Neural cell (in vitro differentiated cells): ENCODE results near the gene TXLNG. TPM values are rescaled to one million over a fixed set of nuclear protein-coding genes. Genes with fewer than 3 reads are reported as not detected.

ENCODE experiments used
- H2AFZ ChIP-seq: fragments of 200-600, 300-800 bp; sonication (generic), shearing (Covaris generic); 2 replicates; pipeline ENCODE4 v1.6.0; 2014; ENCODE audit warnings: low read depth, mild to moderate bottlenecking, antibody characterized with exemption, low read length, moderate library complexity
- H3F3A ChIP-seq: fragments of 200-600 bp; shearing (Covaris generic); 2 replicates; pipeline ENCODE4 v1.6.1; 2016; ENCODE audit warnings: mild to moderate bottlenecking, moderate library complexity, mixed read lengths, antibody characterized with exemption, low read length; ENCODE audit not compliant: insufficient read depth, poor library complexity, severe bottlenecking
- H3K27ac ChIP-seq: fragments of 200-600, 300-800 bp; sonication (generic), shearing (Covaris generic); 2 replicates; pipeline ENCODE4 v1.5.1; 2014; ENCODE audit warnings: mild to moderate bottlenecking, low read length, moderate library complexity
- H3K27me3 ChIP-seq: fragments of 300-800, 200-600 bp; sonication (generic), shearing (Covaris generic); 2 replicates; pipeline ENCODE4 v1.6.0; 2014; ENCODE audit warnings: mild to moderate bottlenecking, low read depth, low read length, moderate library complexity; ENCODE audit not compliant: insufficient read depth
- H3K36me3 ChIP-seq: fragments of 300-800, 200-600 bp; sonication (generic), shearing (Covaris generic); 2 replicates; pipeline ENCODE4 v1.5.1; 2014; ENCODE audit warnings: mild to moderate bottlenecking, antibody characterized with exemption, low read length, moderate library complexity; ENCODE audit not compliant: insufficient read depth
- H3K4me2 ChIP-seq: fragments of 300-800, 200-600 bp; sonication (generic), shearing (Covaris generic); 2 replicates; pipeline ENCODE4 v1.6.0; 2014; ENCODE audit warnings: mild to moderate bottlenecking, low read length
- H3K4me3 ChIP-seq: fragments of 300-800, 200-600 bp; sonication (generic), shearing (Covaris generic); 2 replicates; pipeline ENCODE4 v1.5.1; 2014; ENCODE audit warnings: mild to moderate bottlenecking, low read length, moderate library complexity
- H3K79me2 ChIP-seq: fragments of 200-600 bp; shearing (Covaris generic); replicated peaks from 2 replicates; pipeline ENCODE4 v1.6.0; 2014; ENCODE audit warnings: mild to moderate bottlenecking, low read length, moderate library complexity; ENCODE audit not compliant: insufficient read depth
- H3K9ac ChIP-seq: fragments of 300-800, 200-600 bp; sonication (generic), shearing (Covaris generic); 2 replicates; pipeline ENCODE4 v1.6.1; 2016; ENCODE audit warnings: mild to moderate bottlenecking, low read length, mixed read lengths
- H3K9me2 ChIP-seq: fragments of 200-600 bp; shearing (Covaris generic); 2 replicates; pipeline ENCODE4 v1.6.1; 2016; ENCODE audit warnings: mild to moderate bottlenecking, low read length, mixed read lengths; ENCODE audit not compliant: insufficient read depth
- H3K9me3 ChIP-seq: fragments of 200-600, 300-800 bp; sonication (generic), shearing (Covaris generic); 2 replicates; pipeline ENCODE4 v1.6.1; 2016; ENCODE audit warnings: mild to moderate bottlenecking, mixed run types, low read length, moderate library complexity, mixed read lengths
- H4K20me1 ChIP-seq: fragments of 200-600 bp; shearing (Covaris generic); 2 replicates; pipeline ENCODE4 v1.6.1; 2016; ENCODE audit warnings: mild to moderate bottlenecking, mixed run types; ENCODE audit not compliant: insufficient read depth
- CTCF ChIP-seq: fragments of 450-650 bp; IDR thresholded peaks from 2 replicates; pipeline ENCODE4 v1.5.1; 2014; ENCODE audit warnings: antibody characterized with exemption, mild to moderate bottlenecking, moderate library complexity; ENCODE audit not compliant: poor library complexity, severe bottlenecking
- EP300 ChIP-seq: fragments of 450-650 bp; conservative IDR thresholded peaks from 2 replicates; pipeline ENCODE4 v1.6.1; 2014; ENCODE audit warnings: antibody characterized with exemption, mild to moderate bottlenecking, moderate library complexity; ENCODE audit not compliant: poor library complexity, severe bottlenecking
- EZH2 ChIP-seq: fragments of 200-600, 300-800 bp; shearing (Covaris generic), sonication (generic); IDR thresholded peaks from 2 replicates; pipeline ENCODE4 v1.6.1; 2014; ENCODE audit warnings: antibody characterized with exemption, low read length, borderline replicate concordance, mild to moderate bottlenecking; ENCODE audit not compliant: insufficient read depth, poor library complexity, severe bottlenecking
- MXI1 ChIP-seq: fragments of 450-650 bp; conservative IDR thresholded peaks from 2 replicates; pipeline ENCODE4 v1.6.1; 2014; ENCODE audit warnings: antibody characterized with exemption, mild to moderate bottlenecking; ENCODE audit not compliant: poor library complexity, severe bottlenecking
- POLR2AphosphoS5 ChIP-seq: IDR thresholded peaks from 2 replicates; pipeline ENCODE4 v1.6.1; 2012
- RAD21 ChIP-seq: fragments of 450-650 bp; conservative IDR thresholded peaks from 2 replicates; pipeline ENCODE4 v1.6.1; 2014; ENCODE audit warnings: antibody characterized with exemption, mild to moderate bottlenecking, moderate library complexity
- REST ChIP-seq: IDR thresholded peaks from 2 replicates; pipeline ENCODE4 v1.6.1; 2012; ENCODE audit warnings: borderline replicate concordance
- SMC3 ChIP-seq: fragments of 450-650 bp; conservative IDR thresholded peaks from 2 replicates; pipeline ENCODE4 v1.6.1; 2014; ENCODE audit warnings: antibody characterized with exemption, mild to moderate bottlenecking, moderate library complexity; ENCODE audit not compliant: poor library complexity
- TAF1 ChIP-seq: IDR thresholded peaks from 2 replicates; pipeline ENCODE4 v1.6.1; 2012; ENCODE audit warnings: low read depth
- polyA plus RNA-seq: library from polyadenylated mRNA; depleted of rRNA; stranded (reverse); fragments of >200 nt; gene quantifications from 2 replicates; pipeline ENCODE4 v1.2.3, GENCODE V29; 2014

TXLNG gene
- polyA plus RNA-seq, 1 donor from 2014 or later = 24.2 TPM

- no peaks in the 10 kb centered on the region for H3K27me3 ChIP-seq
- H3K9me3 ChIP-seq = no peaks in the 10 kb centered on the region
- H3K4me2 ChIP-seq = no peak overlapping the region
- no peak overlapping the region for H3K27ac ChIP-seq
- no peaks in the 10 kb centered on the region for H3K79me2 ChIP-seq
- H3K4me3 ChIP-seq = no peak overlapping the region
- H2AFZ ChIP-seq = no peak overlapping the region
- H3K36me3 ChIP-seq = no peaks in the 10 kb centered on the region
- H3K9ac ChIP-seq = no peak overlapping the region
- H3K9me2 ChIP-seq = no peaks in the 10 kb centered on the region
- TF ChIP-seq EP300 (no peak), REST (no peak), TAF1 (no peak), EZH2 (no peak), RAD21 (no peak)
- H4K20me1 ChIP-seq = no peaks in the 10 kb centered on the region
- no peaks in the 10 kb centered on the region for H3F3A ChIP-seq
Measured at GRCh38 chrX:16836371-16836770, 50.1 kb downstream of the TXLNG start.

GRCh38 chrX:16838202-16839066 lies 52.2 kb downstream of the TXLNG start:
- no peaks in the 10 kb centered on the region for H4K20me1 ChIP-seq
- no peak overlapping the region for H3K4me3 ChIP-seq
- H3K4me2 ChIP-seq = no peak overlapping the region
- H3K9me2 ChIP-seq = no peaks in the 10 kb centered on the region
- no peaks in the 10 kb centered on the region for H3K36me3 ChIP-seq
- no peaks in the 10 kb centered on the region for H3K9me3 ChIP-seq
- H2AFZ ChIP-seq = no peak overlapping the region
- H3K27ac ChIP-seq = no peak overlapping the region
- no peaks in the 10 kb centered on the region for H3K79me2 ChIP-seq
- TF ChIP-seq EZH2 (no peak), POLR2AphosphoS5 (no peak), CTCF (no peak), RAD21 (no peak), SMC3 (no peak), MXI1 (no peak), EP300 (no peak)
- no peaks in the 10 kb centered on the region for H3K27me3 ChIP-seq
- no peaks in the 10 kb centered on the region for H3F3A ChIP-seq
- no peak overlapping the region for H3K9ac ChIP-seq
